ENCODE measurements around the gene RNASEH1. TPM values are rescaled to one million over a fixed set of nuclear protein-coding genes. Genes with fewer than 3 reads are reported as not detected.

RNASEH1 gene
- total RNA-seq, 1 experiment from 2014 or later: 42.0 TPM

- H3K27me3 Mint-ChIP-seq (ENCODE audit: low read depth): peaks cover 4% of the 10 kb centered on the region
- no peak overlapping the region; a peak in 3 of 7 replicates for H3K27ac Mint-ChIP-seq
- no peaks in the 10 kb centered on the region for H3K79me2 ChIP-seq (ENCODE audit: insufficient read depth, low read length)
- H4K91ac ChIP-seq (ENCODE audit: insufficient read length, low read depth, low read length): no peak overlapping the region
- H3K4me3 Mint-ChIP-seq: no peak overlapping the region
- H3K27me3 ChIP-seq (ENCODE audit: insufficient read depth, low read length): no peaks in the 10 kb centered on the region
- no CpG with 5 or more reads among the region's 9 CpGs for WGBS (ENCODE audit: extremely low coverage, insufficient read length, low lambda C conversion rate)
- H2BK12ac ChIP-seq (ENCODE audit: insufficient read length, low read depth, low read length): no peak overlapping the region
- no peak overlapping the region for H3K9ac ChIP-seq (ENCODE audit: extremely low read depth, insufficient read length, low read length)
- no peaks in the 10 kb centered on the region for H3K4me1 ChIP-seq (ENCODE audit: insufficient read depth, low read length)
- H3K79me1 ChIP-seq (ENCODE audit: insufficient read depth, low read depth, low read length, poor library complexity, severe bottlenecking): no peaks in the 10 kb centered on the region
- H3K18ac ChIP-seq (ENCODE audit: insufficient read length, low read depth, low read length): no peak overlapping the region
- no peak overlapping the region for H2AK5ac ChIP-seq (ENCODE audit: insufficient read length, low read length)
- H3K4ac ChIP-seq (ENCODE audit: low read depth, low read length): no peak overlapping the region
- DNase-seq: no peak
- H3K9me3 ChIP-seq (ENCODE audit: control insufficient read depth, low read depth, low read length): no peaks in the 10 kb centered on the region
- no peak overlapping the region for H3K27ac ChIP-seq (ENCODE audit: insufficient read length, low read depth, low read length)
- H4K5ac ChIP-seq (ENCODE audit: insufficient read length, low read depth, low read length): no peak overlapping the region
- no peak overlapping the region for H4K8ac ChIP-seq (replicated peaks; ENCODE audit: insufficient read length, low read depth, low read length)
- no peak for TF ChIP-seq CTCF (conservative IDR thresholded peaks at IDR 0.05)
- H3K4me2 ChIP-seq (ENCODE audit: insufficient read depth, insufficient read length, low read length): no peak overlapping the region
- H3K14ac ChIP-seq (ENCODE audit: insufficient read depth, low read length): no peak overlapping the region
- H2BK20ac ChIP-seq (ENCODE audit: low read depth, low read length, poor library complexity, severe bottlenecking): no peak overlapping the region
- H2BK120ac ChIP-seq (ENCODE audit: low read depth, low read length, poor library complexity, severe bottlenecking): no peak overlapping the region
- H2BK15ac ChIP-seq (ENCODE audit: low read depth, low read length): no peak overlapping the region
- H2BK5ac ChIP-seq (ENCODE audit: insufficient read length, low read length): no peak overlapping the region
- no peak overlapping the region for H3K23ac ChIP-seq (ENCODE audit: insufficient read length, low read depth, low read length)
- peaks cover 4% of the 10 kb centered on the region for H4K20me1 ChIP-seq (ENCODE audit: control insufficient read depth, insufficient read depth, insufficient read length)
- no peak overlapping the region for H3K56ac ChIP-seq (ENCODE audit: insufficient read length, low read depth, low read length)
- peaks cover 1 to 13% (median 4%) of the 10 kb centered on the region in 3 experiments; a peak in 3 of 7 replicates for H3K36me3 Mint-ChIP-seq (ENCODE audit: insufficient read depth in 1 of 3, low read depth in 3 of 3)
- no peak overlapping the region for H3T11ph ChIP-seq (ENCODE audit: low read length)
- H2AFZ ChIP-seq (ENCODE audit: low read length): no peak overlapping the region
- H3K23me2 ChIP-seq (ENCODE audit: insufficient read length, low read depth, low read length, poor library complexity, severe bottlenecking): no peaks in the 10 kb centered on the region
- H3K9me3 Mint-ChIP-seq: no peaks in the 10 kb centered on the region
- H3K4me1 Mint-ChIP-seq: no peaks in the 10 kb centered on the region; a peak in 1 of 4 replicates
Observed at GRCh38 chr2:3566806-3567205, 8.7 kb upstream of the RNASEH1 start.
